CD14-positive monocyte (primary cell): ENCODE measurements around the gene VAV2. TPM values are rescaled to one million over a fixed set of nuclear protein-coding genes. Genes with fewer than 3 reads are reported as not detected.

ENCODE experiments used
- DNase-seq, 3 donors: peaks; one replicate each; pipeline ENCODE4 v3.0.0-alpha.2; 2011 to 2022
- H2AFZ ChIP-seq: 2 replicates; pipeline ENCODE4 v1.6.0; 2012; ENCODE audit warnings: mild to moderate bottlenecking, low read depth, low read length, inconsistent platforms; ENCODE audit not compliant: insufficient read depth, poor library complexity, severe bottlenecking
- H3K27ac ChIP-seq, 2 donors: 1 replicate in 1 of 2; 2 replicates in 1 of 2; pipeline ENCODE4 v1.5.1; 2012 to 2013; ENCODE audit warnings: low read length in 2 of 2, control low read depth in 1 of 2, inconsistent platforms in 1 of 2, low read depth in 1 of 2, mild to moderate bottlenecking in 1 of 2
- H3K27me3 ChIP-seq, 2 donors: one replicate each; pipeline versions ENCODE4 v1.6.0 to v1.6.1; 2011 to 2013; ENCODE audit warnings: low read length in 2 of 2; ENCODE audit not compliant: control insufficient read depth in 2 of 2, insufficient read depth in 2 of 2
- H3K36me3 ChIP-seq, 2 donors: replicated peaks in 1 of 2; 1 replicate in 1 of 2; 2 replicates in 1 of 2; pipeline versions ENCODE4 v1.5.1 to v1.6.1; 2012 to 2013; ENCODE audit warnings: low read length in 2 of 2, control low read depth in 1 of 2, inconsistent platforms in 1 of 2, mild to moderate bottlenecking in 1 of 2; ENCODE audit not compliant: insufficient read depth in 2 of 2, control insufficient read depth in 1 of 2
- H3K4me1 ChIP-seq, 2 donors: 1 replicate in 1 of 2; 2 replicates in 1 of 2; pipeline versions ENCODE4 v1.5.1 to v1.6.1; 2012 to 2013; ENCODE audit warnings: low read length in 2 of 2, control low read depth in 1 of 2, inconsistent platforms in 1 of 2, mild to moderate bottlenecking in 1 of 2, moderate library complexity in 1 of 2; ENCODE audit not compliant: insufficient read depth in 2 of 2, control insufficient read depth in 1 of 2
- H3K4me2 ChIP-seq: replicated peaks from 2 replicates; pipeline ENCODE3; 2012; ENCODE audit warnings: low read length, moderate library complexity, mild to moderate bottlenecking; ENCODE audit not compliant: poor library complexity, severe bottlenecking; ENCODE audit errors: extremely low read depth
- H3K4me3 ChIP-seq, 3 experiments: fragments of 200-600 bp in 1 of 3; sonication (generic) in 1 of 3; replicated peaks in 1 of 3; 1 replicate in 2 of 3; 2 replicates in 1 of 3; pipeline ENCODE4 v1.5.1; 2011 to 2013; ENCODE audit warnings: low read length in 3 of 3, mild to moderate bottlenecking in 3 of 3, control low read depth in 2 of 3, low read depth in 2 of 3, inconsistent platforms in 1 of 3, moderate library complexity in 1 of 3
- H3K79me2 ChIP-seq: 2 replicates; pipeline ENCODE4 v1.6.0; 2012; ENCODE audit warnings: mild to moderate bottlenecking, control low read depth, inconsistent platforms, low read length, moderate library complexity; ENCODE audit not compliant: insufficient read depth
- H3K9ac ChIP-seq: 2 replicates; pipeline ENCODE4 v1.6.0; 2017; ENCODE audit warnings: low read length, mild to moderate bottlenecking; ENCODE audit not compliant: insufficient read depth, poor library complexity, severe bottlenecking
- H3K9me3 ChIP-seq, 2 donors: replicated peaks in 1 of 2; 1 replicate in 1 of 2; 2 replicates in 1 of 2; pipeline versions ENCODE4 v1.5.1 to v1.6.1; 2012 to 2013; ENCODE audit warnings: low read length in 2 of 2, control low read depth in 1 of 2; ENCODE audit not compliant: control insufficient read depth in 1 of 2, insufficient read depth in 1 of 2
- H4K20me1 ChIP-seq: 2 replicates; pipeline ENCODE4 v1.6.0; 2012; ENCODE audit warnings: mild to moderate bottlenecking, low read length, control low read depth, moderate library complexity; ENCODE audit not compliant: insufficient read depth
- H3K27ac Mint-ChIP-seq, 7 donors: one replicate each; pipeline ENCODE4 v1.8.0; 2020; ENCODE audit warnings: mild to moderate bottlenecking in 7 of 7, mixed read lengths in 7 of 7, moderate library complexity in 6 of 7, inconsistent platforms in 2 of 7
- H3K27me3 Mint-ChIP-seq, 3 donors: one replicate each; pipeline ENCODE4 v1.8.0; 2021 to 2022; ENCODE audit warnings: low read depth in 3 of 3, mild to moderate bottlenecking in 3 of 3, mixed read lengths in 3 of 3, moderate library complexity in 3 of 3, inconsistent platforms in 1 of 3
- H3K36me3 Mint-ChIP-seq, 2 donors: one replicate each; pipeline ENCODE4 v1.8.0; 2020; ENCODE audit warnings: mixed read lengths in 2 of 2, inconsistent platforms in 1 of 2, mild to moderate bottlenecking in 1 of 2
- H3K4me1 Mint-ChIP-seq: one replicate; pipeline ENCODE4 v1.8.0; 2020; ENCODE audit warnings: mild to moderate bottlenecking, mixed read lengths
- H3K4me3 Mint-ChIP-seq, 2 donors: one replicate each; pipeline ENCODE4 v1.8.0; 2020; ENCODE audit warnings: mild to moderate bottlenecking in 2 of 2, mixed read lengths in 2 of 2, moderate library complexity in 1 of 2
- H3K9me3 Mint-ChIP-seq, 7 donors: one replicate each; pipeline ENCODE4 v1.8.0; 2020 to 2022; ENCODE audit warnings: mixed read lengths in 7 of 7, mild to moderate bottlenecking in 6 of 7, moderate library complexity in 6 of 7, inconsistent platforms in 2 of 7
- WGBS: methylation state at CpG from one replicate; pipeline ENCODE4 v1.1.5; 2013; ENCODE audit warnings: missing lambda C conversion rate; ENCODE audit not compliant: insufficient coverage; 5-methylcytosine and 5-hydroxymethylcytosine counted together
- intact Hi-C, 2 donors: fragments of 100-400 bp; cut with micrococcal nuclease; formaldehyde crosslinking; loops; one replicate each; pipeline versions ENCODE4 v1.15.0 to v1.15.1; 2023
- polyA plus RNA-seq, 3 donors: library from polyadenylated mRNA; depleted of rRNA in 1 of 3; unstranded in 2 of 3; stranded (reverse) in 1 of 3; fragments of 300-500 nt in 2 of 3; fragments of >200 nt in 1 of 3; fragmentation: Illumina TruSeq in 2 of 3; gene quantifications; 1 replicate in 2 of 3; 2 replicates in 1 of 3; pipeline ENCODE4 v1.2.3, GENCODE V29; 2012 to 2021
- TF ChIP-seq, protein P1 (sequence below): fragments of 200-600 bp; IDR thresholded peaks from one replicate; pipeline ENCODE4 v1.8.0; 2022; ENCODE audit warnings: antibody characterized with exemption, mild to moderate bottlenecking

VAV2 gene
- polyA plus RNA-seq, 3 donors: 2.3 to 13.6 (median 2.3) TPM

DNA sequence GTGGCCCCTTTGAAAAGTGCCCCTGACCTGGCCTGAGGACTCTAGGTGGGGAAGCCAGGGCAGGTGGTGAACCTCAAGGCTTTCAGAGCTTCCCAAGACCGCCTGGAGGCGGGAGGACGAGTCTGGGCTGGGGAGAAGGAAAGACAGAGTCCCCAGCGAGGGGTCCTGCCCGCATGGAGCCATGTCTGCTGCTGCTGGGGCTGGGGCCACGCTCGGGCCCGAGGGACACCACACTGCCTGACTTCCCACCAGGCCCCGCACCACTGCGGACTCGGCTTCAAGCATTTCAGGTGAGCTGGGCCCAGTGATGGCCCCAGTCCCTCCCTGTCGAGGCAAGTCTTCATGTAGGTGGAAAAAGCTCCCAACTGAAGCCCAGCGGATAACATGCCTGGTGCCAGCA, 191.9 kb downstream of the VAV2 start:
- H3K36me3 ChIP-seq: peaks cover 6 to 61% of the 10 kb centered on the region in 2 donors
- no peaks in the 10 kb centered on the region for H3K4me1 Mint-ChIP-seq
- H3K4me2 ChIP-seq: no peak overlapping the region
- H3K9ac ChIP-seq: no peak overlapping the region
- intact Hi-C loops: no loop called here
- no peak overlapping the region for H3K4me3 ChIP-seq
- no peak overlapping the region for H3K27ac Mint-ChIP-seq
- no peaks in the 10 kb centered on the region for H4K20me1 ChIP-seq
- TF ChIP-seq, protein P1, sequence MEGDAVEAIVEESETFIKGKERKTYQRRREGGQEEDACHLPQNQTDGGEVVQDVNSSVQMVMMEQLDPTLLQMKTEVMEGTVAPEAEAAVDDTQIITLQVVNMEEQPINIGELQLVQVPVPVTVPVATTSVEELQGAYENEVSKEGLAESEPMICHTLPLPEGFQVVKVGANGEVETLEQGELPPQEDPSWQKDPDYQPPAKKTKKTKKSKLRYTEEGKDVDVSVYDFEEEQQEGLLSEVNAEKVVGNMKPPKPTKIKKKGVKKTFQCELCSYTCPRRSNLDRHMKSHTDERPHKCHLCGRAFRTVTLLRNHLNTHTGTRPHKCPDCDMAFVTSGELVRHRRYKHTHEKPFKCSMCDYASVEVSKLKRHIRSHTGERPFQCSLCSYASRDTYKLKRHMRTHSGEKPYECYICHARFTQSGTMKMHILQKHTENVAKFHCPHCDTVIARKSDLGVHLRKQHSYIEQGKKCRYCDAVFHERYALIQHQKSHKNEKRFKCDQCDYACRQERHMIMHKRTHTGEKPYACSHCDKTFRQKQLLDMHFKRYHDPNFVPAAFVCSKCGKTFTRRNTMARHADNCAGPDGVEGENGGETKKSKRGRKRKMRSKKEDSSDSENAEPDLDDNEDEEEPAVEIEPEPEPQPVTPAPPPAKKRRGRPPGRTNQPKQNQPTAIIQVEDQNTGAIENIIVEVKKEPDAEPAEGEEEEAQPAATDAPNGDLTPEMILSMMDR: no peak
- H3K9me3 Mint-ChIP-seq: peaks cover 0 to 2% (median 0%) of the 10 kb centered on the region in 7 donors
- no peaks in the 10 kb centered on the region for H3K27me3 ChIP-seq
- H3K27me3 Mint-ChIP-seq: peaks cover 0 to 2% (median 0%) of the 10 kb centered on the region in 3 donors
- peaks cover 35 to 59% of the 10 kb centered on the region in 2 donors for H3K36me3 Mint-ChIP-seq
- no peaks in the 10 kb centered on the region for H3K9me3 ChIP-seq
- H2AFZ ChIP-seq: no peak overlapping the region
- H3K27ac ChIP-seq: no peak overlapping the region
- 98% methylated on average over 13 of the region's 13 CpGs for WGBS
- H3K4me1 ChIP-seq: no peaks in the 10 kb centered on the region
- no peaks in the 10 kb centered on the region for H3K79me2 ChIP-seq
- no peak overlapping the region for H3K4me3 Mint-ChIP-seq
- DNase-seq: no peak

DNA sequence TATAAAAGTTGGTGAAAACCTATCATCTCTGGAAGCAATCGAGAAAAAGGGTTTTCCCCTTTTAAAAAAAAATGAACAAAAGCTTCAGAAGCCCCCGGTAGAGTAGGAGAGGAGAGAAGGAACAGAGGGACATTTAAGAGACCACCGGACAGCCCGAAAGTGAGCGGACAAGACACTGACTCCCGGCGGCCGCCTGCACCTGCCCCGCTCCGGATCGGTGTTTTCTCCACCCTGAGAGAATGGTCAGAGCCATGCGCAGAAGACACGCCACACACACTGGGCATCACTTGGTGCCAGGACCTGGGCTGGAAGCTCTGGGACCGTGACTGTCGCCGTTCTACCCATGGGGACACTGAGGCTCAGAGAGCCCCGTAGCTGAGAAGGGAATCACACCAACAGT, 192.4 kb downstream of the VAV2 start:
- H3K36me3 ChIP-seq: peaks cover 6 to 61% of the 10 kb centered on the region in 2 donors
- peaks cover 0 to 2% (median 0%) of the 10 kb centered on the region in 7 donors for H3K9me3 Mint-ChIP-seq
- TF ChIP-seq, protein P1: no peak
- DNase-seq: no peak
- no peak overlapping the region for H2AFZ ChIP-seq
- H3K9me3 ChIP-seq: no peaks in the 10 kb centered on the region
- intact Hi-C loops: no loop called here
- no peak overlapping the region for H3K4me3 Mint-ChIP-seq
- no peak overlapping the region for H3K9ac ChIP-seq
- 98% methylated on average over 15 of the region's 17 CpGs for WGBS
- H3K36me3 Mint-ChIP-seq: peaks cover 39 to 63% of the 10 kb centered on the region in 2 donors
- H3K4me1 Mint-ChIP-seq: no peaks in the 10 kb centered on the region
- no peaks in the 10 kb centered on the region for H3K79me2 ChIP-seq
- no peaks in the 10 kb centered on the region for H3K4me1 ChIP-seq
- no peak overlapping the region for H3K27ac ChIP-seq
- H4K20me1 ChIP-seq: no peaks in the 10 kb centered on the region
- H3K27me3 Mint-ChIP-seq: peaks cover 0 to 2% (median 0%) of the 10 kb centered on the region in 3 donors
- H3K4me3 ChIP-seq: no peak overlapping the region
- no peaks in the 10 kb centered on the region for H3K27me3 ChIP-seq
- no peak overlapping the region for H3K4me2 ChIP-seq
- no peak overlapping the region for H3K27ac Mint-ChIP-seq
